ENCODE measurements around the gene HHAT.

GRCh38 chr1:210535761-210536160 is 207.1 kb downstream of the HHAT start:
- no peak for TF ChIP-seq JUN (IDR thresholded peaks at IDR 0.05; ENCODE audit: borderline replicate concordance, low read depth, low read length)
- TF ChIP-seq JUN (CRISPR knock-in tag; IDR thresholded peaks at IDR 0.05; ENCODE audit: borderline replicate concordance): no peak
- no peak for TF ChIP-seq ZC3H8 (IDR thresholded peaks at IDR 0.05)
- no peak for TF ChIP-seq THRB (CRISPR knock-in tag; conservative IDR thresholded peaks at IDR 0.05)
- no peak for TF ChIP-seq ZNF695 (CRISPR knock-in tag; IDR thresholded peaks at IDR 0.05)
- no peak for TF ChIP-seq ZNF512 (tag; IDR thresholded peaks at IDR 0.05)
- TF ChIP-seq CTCF (IDR thresholded peaks at IDR 0.05 in 2 of 3, conservative IDR thresholded peaks at IDR 0.05 in 1 of 3; ENCODE audit: insufficient read depth in 2 of 3, low read depth in 1 of 3, low read length in 3 of 3): no peak
- TF ChIP-seq IRF2 (CRISPR knock-in tag; IDR thresholded peaks at IDR 0.05): no peak
- TF ChIP-seq ZNF780A (CRISPR knock-in tag; IDR thresholded peaks at IDR 0.05): no peak
- TF ChIP-seq RFX5 (IDR thresholded peaks at IDR 0.05; ENCODE audit: low read depth, low read length): no peak
- no peak for TF ChIP-seq CBX2 (IDR thresholded peaks at IDR 0.05; ENCODE audit: insufficient read depth, low read length, poor library complexity, severe bottlenecking)
- TF ChIP-seq ZNF24 (IDR thresholded peaks at IDR 0.05): no peak
- no peak for TF ChIP-seq SMC3 (conservative IDR thresholded peaks at IDR 0.05; ENCODE audit: insufficient read depth, low read depth, low read length)
- TF ChIP-seq ID3 (CRISPR knock-in tag; IDR thresholded peaks at IDR 0.05): no peak
- no peak for TF ChIP-seq ID3 (tag; IDR thresholded peaks at IDR 0.05)
- no peak for TF ChIP-seq MAFF (IDR thresholded peaks at IDR 0.05; ENCODE audit: low read length)
